NCI-H2029 treated with DMSO at 0.1 percent for 48 hours (cell line): ENCODE results near the gene NEDD4L.
"Not testable (repeated sequence)": the region's sequence is repeated elsewhere in the genome, so short reads cannot be mapped to it uniquely, and the experiment has no call there.

Experiments
- DNase-seq: peaks from one replicate; lab custom pipeline; 2025; lab: John Stamatoyannopoulos, UW

Gene NEDD4L

GRCh38 chr18:58267493-58267892 lies 223.5 kb downstream of the NEDD4L start:
- no peak for DNase-seq

- DNase-seq, result no peak
Measured at GRCh38 chr18:58268849-58269248, 224.8 kb downstream of the NEDD4L start.

GRCh38 chr18:58269931-58270330 lies 225.9 kb downstream of the NEDD4L start:
- peak; percentile 13 for DNase-seq

GRCh38 chr18:58270396-58270795 lies 226.4 kb downstream of the NEDD4L start:
- no peak for DNase-seq

GRCh38 chr18:58271770-58272169 lies 227.7 kb downstream of the NEDD4L start:
- DNase-seq, result no peak

- no peak for DNase-seq
Measured at GRCh38 chr18:58272209-58272608, 228.2 kb downstream of the NEDD4L start.

GRCh38 chr18:58272779-58273435 lies 228.9 kb downstream of the NEDD4L start:
- no peak for DNase-seq

GRCh38 chr18:58275176-58275575 lies 231.2 kb downstream of the NEDD4L start:
- DNase-seq, result no peak

- DNase-seq, result no peak
Measured at GRCh38 chr18:58276789-58277739, 233.0 kb downstream of the NEDD4L start.

GRCh38 chr18:58279504-58280175 lies 235.6 kb downstream of the NEDD4L start:
- DNase-seq, result no peak

GRCh38 chr18:58280191-58280590 lies 236.2 kb downstream of the NEDD4L start:
- no peak for DNase-seq

GRCh38 chr18:58282872-58283271 lies 238.8 kb downstream of the NEDD4L start:
- not testable (repeated sequence) for DNase-seq

GRCh38 chr18:58284699-58285448 lies 240.8 kb downstream of the NEDD4L start:
- no peak for DNase-seq

GRCh38 chr18:58285449-58286130 lies 241.6 kb downstream of the NEDD4L start:
- no peak for DNase-seq

GRCh38 chr18:58286632-58287352 lies 242.8 kb downstream of the NEDD4L start:
- DNase-seq, result no peak

- no peak for DNase-seq
Measured at GRCh38 chr18:58287353-58288274, 243.6 kb downstream of the NEDD4L start.

- DNase-seq, result peak; percentile 15
Measured at GRCh38 chr18:58288921-58289797, 245.1 kb downstream of the NEDD4L start.

GRCh38 chr18:58290116-58290695 lies 246.2 kb downstream of the NEDD4L start:
- DNase-seq, result no peak
